ENCODE results near the gene ZNF385B.
A peak's percentile ranks its signal among the peaks of the same experiment; 100 is the strongest.

Gene ZNF385B

DNA sequence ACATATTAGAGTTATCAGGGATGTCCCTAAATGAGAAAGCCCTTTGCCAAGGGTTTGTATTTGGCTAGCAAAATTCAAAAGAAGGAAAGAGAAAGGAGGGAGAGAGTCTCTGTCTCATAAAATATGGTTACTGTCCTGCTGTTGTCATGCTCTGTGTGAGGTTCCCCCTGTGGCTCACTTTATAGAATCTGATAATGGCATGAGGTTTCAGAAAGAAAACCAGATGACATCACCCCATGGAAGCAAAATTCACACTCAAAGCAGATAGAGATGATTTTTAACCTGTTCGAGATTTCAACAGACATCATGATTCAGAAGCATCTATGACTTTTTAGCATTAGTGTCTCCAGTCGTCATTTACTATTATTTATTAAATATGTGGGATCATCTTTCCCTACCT lies 431.8 kb downstream of the ZNF385B start:
- H3K4me1 Mint-ChIP-seq, result peaks cover 17% of the 10 kb centered on the region
- H3K9me3 Mint-ChIP-seq, result no peaks in the 10 kb centered on the region
- H3K4me3 Mint-ChIP-seq, result no peak overlapping the region
- no peaks in the 10 kb centered on the region for H3K36me3 Mint-ChIP-seq (ENCODE audit: low read depth)
- no peak overlapping the region for H3K27ac Mint-ChIP-seq
- TF ChIP-seq, protein P1, sequence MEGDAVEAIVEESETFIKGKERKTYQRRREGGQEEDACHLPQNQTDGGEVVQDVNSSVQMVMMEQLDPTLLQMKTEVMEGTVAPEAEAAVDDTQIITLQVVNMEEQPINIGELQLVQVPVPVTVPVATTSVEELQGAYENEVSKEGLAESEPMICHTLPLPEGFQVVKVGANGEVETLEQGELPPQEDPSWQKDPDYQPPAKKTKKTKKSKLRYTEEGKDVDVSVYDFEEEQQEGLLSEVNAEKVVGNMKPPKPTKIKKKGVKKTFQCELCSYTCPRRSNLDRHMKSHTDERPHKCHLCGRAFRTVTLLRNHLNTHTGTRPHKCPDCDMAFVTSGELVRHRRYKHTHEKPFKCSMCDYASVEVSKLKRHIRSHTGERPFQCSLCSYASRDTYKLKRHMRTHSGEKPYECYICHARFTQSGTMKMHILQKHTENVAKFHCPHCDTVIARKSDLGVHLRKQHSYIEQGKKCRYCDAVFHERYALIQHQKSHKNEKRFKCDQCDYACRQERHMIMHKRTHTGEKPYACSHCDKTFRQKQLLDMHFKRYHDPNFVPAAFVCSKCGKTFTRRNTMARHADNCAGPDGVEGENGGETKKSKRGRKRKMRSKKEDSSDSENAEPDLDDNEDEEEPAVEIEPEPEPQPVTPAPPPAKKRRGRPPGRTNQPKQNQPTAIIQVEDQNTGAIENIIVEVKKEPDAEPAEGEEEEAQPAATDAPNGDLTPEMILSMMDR (IDR thresholded peaks at IDR 0.05; ENCODE audit: unreplicated experiment in 3 of 3), result no peak
- H3K27me3 Mint-ChIP-seq (ENCODE audit: low read depth), result peaks cover 8% of the 10 kb centered on the region

DNA sequence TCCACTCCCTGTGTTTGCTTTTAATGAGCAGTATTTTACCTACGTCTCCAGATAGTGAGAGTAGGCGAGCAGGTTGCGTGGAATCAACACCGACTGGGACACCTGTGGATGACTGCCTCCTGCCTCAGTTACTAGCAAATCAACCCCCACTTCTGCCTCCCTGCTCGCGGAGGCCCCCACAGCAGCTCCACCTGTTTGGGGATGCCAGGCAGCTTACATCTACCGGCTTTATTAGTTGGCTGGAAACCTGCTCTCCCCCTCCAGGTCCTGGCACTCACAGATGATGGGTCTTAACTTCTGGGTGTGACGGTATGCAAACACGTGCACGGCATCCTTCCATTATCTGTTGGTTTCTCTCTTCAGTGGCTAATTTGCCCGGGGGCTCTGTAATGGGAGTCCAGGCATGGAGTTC lies 432.3 kb downstream of the ZNF385B start:
- no peaks in the 10 kb centered on the region for H3K9me3 Mint-ChIP-seq
- peak overlapping the region in 1 of 3 experiments; percentile 5 for H3K4me3 Mint-ChIP-seq
- H3K4me1 Mint-ChIP-seq, result peaks cover 17% of the 10 kb centered on the region
- no peaks in the 10 kb centered on the region for H3K36me3 Mint-ChIP-seq (ENCODE audit: low read depth)
- peak overlapping the region in 1 of 3 experiments; percentile 16 for H3K27ac Mint-ChIP-seq
- peaks cover 8% of the 10 kb centered on the region for H3K27me3 Mint-ChIP-seq (ENCODE audit: low read depth)
- TF ChIP-seq, protein P1 (IDR thresholded peaks at IDR 0.05; ENCODE audit: unreplicated experiment in 3 of 3), result no peak

DNA sequence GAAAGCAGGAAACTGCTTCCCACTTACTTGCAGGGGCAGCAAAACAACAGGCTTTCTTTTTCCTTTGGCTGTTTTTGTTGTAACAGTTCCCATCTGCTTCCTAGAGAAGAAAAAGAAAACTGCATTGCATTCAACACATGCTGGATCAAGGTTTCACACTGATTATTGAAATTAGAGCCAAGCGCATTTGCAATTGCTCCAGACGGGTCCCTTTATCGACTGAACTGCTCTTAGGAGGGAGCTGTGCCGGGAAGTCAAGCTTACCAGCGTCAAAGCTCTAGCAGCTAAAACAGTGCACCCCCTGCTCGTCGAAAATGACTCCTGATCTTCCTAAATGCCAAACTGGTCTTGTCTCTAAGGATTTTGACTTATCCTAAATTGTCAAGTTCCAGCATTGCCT lies 432.8 kb downstream of the ZNF385B start:
- Mint-ChIP-seq H3K4me1 (peaks cover 17% of the 10 kb centered on the region), H3K9me3 (no peaks in the 10 kb centered on the region), H3K27me3 (ENCODE audit: low read depth) (peaks cover 8% of the 10 kb centered on the region), H3K27ac (peak overlapping the region in 1 of 3 experiments; percentile 16), H3K4me3 (peak overlapping the region in 1 of 3 experiments; percentile 40), H3K36me3 (ENCODE audit: low read depth) (no peaks in the 10 kb centered on the region)
- TF ChIP-seq, protein P1 (IDR thresholded peaks at IDR 0.05; ENCODE audit: unreplicated experiment in 3 of 3), result no peak

DNA sequence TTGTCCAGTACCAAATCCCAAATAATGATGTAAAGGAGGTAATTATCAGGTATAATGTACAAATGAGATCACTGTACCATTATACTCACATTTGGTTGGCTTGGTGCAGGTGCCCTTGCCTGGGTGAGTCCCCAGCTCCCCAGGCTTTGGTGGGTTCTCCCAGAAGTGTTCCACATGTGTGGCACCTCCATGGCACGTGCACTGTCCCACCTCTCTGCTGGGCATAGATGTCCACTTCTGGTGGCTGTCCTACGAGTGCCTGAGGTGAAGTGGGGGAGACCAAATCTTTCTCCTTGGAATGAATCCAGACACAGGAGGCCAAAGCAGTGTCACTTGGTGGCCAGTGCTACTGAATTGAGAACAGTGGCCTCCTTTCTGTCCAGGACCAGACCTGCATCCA lies 434.3 kb downstream of the ZNF385B start:
- Mint-ChIP-seq H3K4me1 (peaks cover 17% of the 10 kb centered on the region), H3K27me3 (ENCODE audit: low read depth) (peaks cover 8% of the 10 kb centered on the region), H3K27ac (no peak overlapping the region), H3K9me3 (no peaks in the 10 kb centered on the region), H3K4me3 (no peak overlapping the region), H3K36me3 (ENCODE audit: low read depth) (no peaks in the 10 kb centered on the region)
- TF ChIP-seq, protein P1 (IDR thresholded peaks at IDR 0.05; ENCODE audit: unreplicated experiment in 3 of 3), result no peak

DNA sequence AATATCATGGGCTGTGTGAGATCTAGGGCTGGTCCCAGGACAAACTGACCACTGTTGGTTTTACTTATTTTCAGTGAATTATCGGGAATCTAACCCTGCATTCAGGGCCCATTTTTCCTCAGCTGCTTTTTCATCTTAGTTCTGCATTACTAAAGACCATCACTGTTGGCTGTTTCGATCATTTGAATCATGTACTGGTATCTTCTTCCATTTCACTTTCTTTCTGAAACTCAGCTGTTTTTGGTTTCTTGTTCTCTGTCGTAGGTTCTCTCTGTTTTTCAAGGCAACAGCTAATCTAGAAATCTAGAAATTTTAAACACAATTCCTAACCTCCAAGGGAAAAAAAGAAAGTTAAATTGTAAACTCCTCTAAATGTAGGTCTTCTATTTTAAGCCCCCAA lies 436.8 kb downstream of the ZNF385B start:
- Mint-ChIP-seq H3K36me3 (ENCODE audit: low read depth) (no peaks in the 10 kb centered on the region), H3K4me3 (no peak overlapping the region), H3K4me1 (peaks cover 16% of the 10 kb centered on the region), H3K9me3 (no peaks in the 10 kb centered on the region), H3K27ac (no peak overlapping the region), H3K27me3 (ENCODE audit: low read depth) (peaks cover 8% of the 10 kb centered on the region)
- TF ChIP-seq, protein P1 (IDR thresholded peaks at IDR 0.05; ENCODE audit: unreplicated experiment in 3 of 3), result no peak

DNA sequence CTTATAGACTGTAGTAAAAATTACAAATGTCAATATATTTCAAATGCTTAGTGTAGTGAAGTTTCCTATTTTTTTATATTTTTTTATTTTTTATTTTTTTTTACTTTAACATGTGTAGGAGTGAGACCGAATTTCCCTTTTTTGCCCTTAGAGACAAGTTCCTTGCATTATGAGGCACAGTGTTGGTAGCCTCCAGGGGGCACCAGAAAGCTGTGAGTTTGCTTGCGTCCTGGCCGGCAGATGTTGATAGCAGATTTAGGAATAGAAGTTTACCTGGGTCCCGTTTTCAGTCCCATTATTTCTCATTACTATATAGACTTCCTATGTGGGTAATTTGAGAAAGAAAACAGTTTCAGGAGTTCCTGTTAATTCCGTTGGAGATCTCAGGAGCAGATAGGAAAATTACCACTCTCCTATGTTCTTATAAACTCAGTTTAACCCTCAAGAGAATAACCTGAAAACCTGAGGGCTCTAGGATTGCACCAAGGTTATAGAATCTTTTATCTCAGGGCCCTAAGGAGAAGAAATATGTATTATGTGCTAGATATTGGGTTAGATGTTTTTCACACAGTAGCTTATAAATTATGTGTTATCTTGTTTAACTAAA lies 439.3 kb downstream of the ZNF385B start:
- H3K4me1 Mint-ChIP-seq, result no peaks in the 10 kb centered on the region
- no peak overlapping the region for H3K27ac Mint-ChIP-seq
- no peaks in the 10 kb centered on the region for H3K36me3 Mint-ChIP-seq (ENCODE audit: low read depth)
- no peaks in the 10 kb centered on the region for H3K27me3 Mint-ChIP-seq (ENCODE audit: low read depth)
- TF ChIP-seq, protein P1 (IDR thresholded peaks at IDR 0.05; ENCODE audit: unreplicated experiment in 3 of 3), result peak; percentile 75 to 78 (median 77)
- H3K9me3 Mint-ChIP-seq, result no peaks in the 10 kb centered on the region
- H3K4me3 Mint-ChIP-seq, result no peak overlapping the region
